ENCODE measurements around the gene GLT8D1. TPM values are rescaled to one million over a fixed set of nuclear protein-coding genes. Genes with fewer than 3 reads are reported as not detected.

GLT8D1 gene
- total and polyA plus RNA-seq, 2 of the 13 experiments (the other 11 are each of a cell fraction or from before 2014, with no cell fraction given) = 110 to 121 TPM

GRCh38 chr3:52685709-52686691 is 19.6 kb downstream of the GLT8D1 start, which contains the start of the genes GNL3 and PBRM1 (continued):
- TF ChIP-seq RERE (CRISPR knock-in tag; IDR thresholded peaks at IDR 0.05; ENCODE audit: low read depth) (0 out of 2 replicates have a peak, but pooled peaks have one; percentile 39), ZNF563 (CRISPR knock-in tag; IDR thresholded peaks at IDR 0.05) (peak; percentile 75; the same call in 1 of the 2 replicates), ZNF687 (CRISPR knock-in tag; IDR thresholded peaks at IDR 0.05) (peak; percentile 99), KAT8 (CRISPR knock-in tag; IDR thresholded peaks at IDR 0.05) (peak; percentile 93), PAXIP1 (CRISPR knock-in tag; conservative IDR thresholded peaks at IDR 0.05) (no peak), ETV5 (CRISPR knock-in tag; IDR thresholded peaks at IDR 0.05; ENCODE audit: borderline replicate concordance) (peak; percentile 64), MBD4 (IDR thresholded peaks at IDR 0.05; ENCODE audit: borderline replicate concordance, low read length) (no peak), ZNF354B (CRISPR knock-in tag; IDR thresholded peaks at IDR 0.05) (peak; percentile 90; the same call in 1 of the 2 replicates), NCOA5 (CRISPR knock-in tag; IDR thresholded peaks at IDR 0.05) (no peak), KLF13 (CRISPR knock-in tag; IDR thresholded peaks at IDR 0.05) (peak; percentile 64; the same call in 1 of the 2 replicates), NFKB2 (CRISPR knock-in tag; IDR thresholded peaks at IDR 0.05; ENCODE audit: borderline replicate concordance) (peak; percentile 94)

Measured in HepG2 (cell line).